A204.1 (cell line): ENCODE data around the gene RCAN1.

Experiments
- FAIRE-seq: peaks from 2 replicates; lab custom pipeline; 2012; peaks lifted over from hg19 to GRCh38; lab: Jason Lieb, UNC

The RCAN1 gene

GRCh38 chr21:34598931-34599400 is 15.9 kb downstream of the RCAN1 start:
- FAIRE-seq = no peak

GRCh38 chr21:34597406-34597805 is 17.5 kb downstream of the RCAN1 start:
- no peak for FAIRE-seq

DNA sequence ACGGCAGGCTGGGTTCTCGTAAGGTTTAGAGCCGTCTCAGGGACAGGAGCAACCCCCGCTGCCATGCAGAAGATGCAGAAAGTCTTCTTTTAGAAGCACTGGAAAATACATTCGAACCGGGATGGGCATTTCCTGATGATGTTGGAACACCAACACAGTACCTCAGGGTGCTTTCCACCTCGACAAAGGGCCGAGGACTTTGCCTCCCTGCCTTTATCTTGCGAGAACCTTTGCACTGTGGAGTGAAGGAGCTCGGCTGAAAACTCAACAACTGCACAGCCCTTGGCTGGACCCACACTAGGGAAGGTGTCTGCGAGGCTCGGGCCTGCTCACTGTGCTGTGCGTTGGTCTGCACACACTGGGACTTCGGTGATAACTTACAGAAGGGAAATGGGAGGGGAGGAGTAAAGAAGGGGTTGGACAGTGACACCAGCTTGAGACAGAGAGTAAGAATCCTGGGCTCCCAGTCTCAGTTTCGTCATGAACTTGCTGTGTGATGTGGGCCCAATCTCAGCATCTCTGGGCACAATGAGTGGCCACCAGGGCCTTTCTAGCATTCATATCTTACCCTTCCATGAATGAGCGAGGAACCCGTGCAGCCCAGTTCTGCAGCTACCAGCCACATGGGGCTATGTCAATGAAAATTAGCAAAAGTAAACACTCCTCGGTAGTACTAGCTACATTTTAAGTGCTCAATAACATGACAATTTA is 18.2 kb downstream of the RCAN1 start:
- no peak for FAIRE-seq

DNA sequence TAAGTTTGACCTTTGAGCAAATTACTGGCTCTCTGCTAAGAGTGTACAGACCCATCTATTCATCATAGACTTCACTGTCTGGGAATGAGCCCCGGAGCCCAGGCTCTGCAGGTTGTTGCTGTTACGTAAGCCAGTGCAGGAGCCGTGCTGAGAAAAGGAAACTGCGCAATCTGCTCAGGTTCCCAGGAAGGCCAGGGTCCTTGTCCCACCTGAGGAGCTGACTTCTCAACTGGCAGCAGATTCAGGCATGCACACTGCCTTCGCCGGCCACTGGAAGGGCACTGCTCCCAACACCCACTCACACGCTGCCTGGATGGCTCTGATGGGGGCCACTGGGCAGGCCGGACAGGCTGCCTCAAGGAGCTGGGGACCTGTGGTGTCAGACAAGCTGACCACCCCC is 19.5 kb downstream of the RCAN1 start:
- FAIRE-seq = no peak

GRCh38 chr21:34594566-34595234 is 20.2 kb downstream of the RCAN1 start:
- no peak for FAIRE-seq

GRCh38 chr21:34593954-34594531 is 20.9 kb downstream of the RCAN1 start:
- no peak for FAIRE-seq

DNA sequence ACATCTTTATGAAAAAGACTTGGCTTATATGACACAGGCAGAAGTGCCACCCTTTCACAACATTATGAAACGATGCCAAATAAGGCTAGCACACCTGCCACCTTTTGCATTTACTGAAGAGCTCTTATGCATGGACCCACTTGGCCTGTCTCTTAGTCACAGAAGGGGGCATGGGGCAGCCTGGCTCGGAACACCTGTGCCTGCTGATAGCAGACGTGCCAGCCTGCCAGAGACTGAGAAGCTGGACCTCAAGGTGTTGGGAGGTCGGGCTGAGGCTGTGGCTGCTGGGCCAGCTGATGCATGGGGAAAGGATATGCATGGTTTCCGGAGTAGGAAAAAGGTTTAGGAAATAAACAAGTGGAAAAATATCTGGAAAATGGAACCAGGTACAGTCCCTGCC is 21.5 kb downstream of the RCAN1 start:
- no peak for FAIRE-seq

GRCh38 chr21:34592120-34592955 is 22.6 kb downstream of the RCAN1 start:
- FAIRE-seq = no peak

DNA sequence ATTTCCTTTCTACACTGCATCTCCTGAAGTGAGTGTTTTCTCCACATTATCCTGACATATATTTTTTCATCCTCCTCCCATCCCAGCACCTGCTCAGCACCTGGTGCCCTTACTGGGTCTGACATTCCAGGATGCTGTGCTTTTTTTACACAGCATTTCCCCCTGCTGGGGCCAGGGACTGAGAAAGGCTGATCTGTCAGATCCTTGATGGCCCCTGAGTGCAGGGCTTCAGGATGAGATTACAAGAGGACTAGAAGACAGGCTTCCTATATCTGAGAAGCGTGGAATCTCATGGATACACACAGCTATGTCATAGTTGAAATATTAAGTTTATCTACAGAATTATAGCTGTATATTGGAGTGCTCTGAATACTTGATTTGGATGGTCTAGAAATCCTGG is 24.4 kb downstream of the RCAN1 start:
- no peak for FAIRE-seq

- no peak for FAIRE-seq
Observed at GRCh38 chr21:34589511-34590282, 25.2 kb downstream of the RCAN1 start.

DNA sequence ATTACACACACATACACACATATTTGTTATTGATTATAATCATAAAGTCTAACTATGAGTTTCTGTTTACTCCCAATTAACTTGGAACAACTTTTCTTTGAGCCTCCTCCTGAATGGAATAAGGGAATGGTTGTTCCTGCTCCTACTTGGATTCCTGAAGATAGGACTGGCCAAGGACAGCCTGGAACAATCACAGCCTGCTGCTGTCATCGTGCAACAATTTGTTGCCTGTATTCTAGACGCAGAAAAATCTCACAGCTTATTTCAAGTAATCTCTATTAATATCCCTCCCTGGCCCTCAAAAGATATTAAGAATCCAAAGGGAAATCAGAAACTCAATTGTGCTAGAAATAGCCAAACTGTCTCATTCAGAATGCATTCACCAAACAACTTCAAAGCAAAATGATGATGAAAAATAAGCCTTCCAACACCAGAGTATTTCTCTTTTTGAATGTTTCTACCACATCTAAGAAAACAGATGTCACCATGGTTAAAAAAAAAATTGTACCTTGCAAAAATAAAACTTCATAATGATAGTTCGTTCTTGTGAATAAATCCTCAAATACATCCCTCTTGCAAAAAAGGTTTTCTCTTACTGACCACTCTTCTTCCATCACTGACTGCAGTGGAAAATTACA is 30.9 kb downstream of the RCAN1 start:
- FAIRE-seq = peak; percentile 3

- FAIRE-seq = peak; percentile 74
Observed at GRCh38 chr21:34582506-34583150, 32.3 kb downstream of the RCAN1 start.

DNA sequence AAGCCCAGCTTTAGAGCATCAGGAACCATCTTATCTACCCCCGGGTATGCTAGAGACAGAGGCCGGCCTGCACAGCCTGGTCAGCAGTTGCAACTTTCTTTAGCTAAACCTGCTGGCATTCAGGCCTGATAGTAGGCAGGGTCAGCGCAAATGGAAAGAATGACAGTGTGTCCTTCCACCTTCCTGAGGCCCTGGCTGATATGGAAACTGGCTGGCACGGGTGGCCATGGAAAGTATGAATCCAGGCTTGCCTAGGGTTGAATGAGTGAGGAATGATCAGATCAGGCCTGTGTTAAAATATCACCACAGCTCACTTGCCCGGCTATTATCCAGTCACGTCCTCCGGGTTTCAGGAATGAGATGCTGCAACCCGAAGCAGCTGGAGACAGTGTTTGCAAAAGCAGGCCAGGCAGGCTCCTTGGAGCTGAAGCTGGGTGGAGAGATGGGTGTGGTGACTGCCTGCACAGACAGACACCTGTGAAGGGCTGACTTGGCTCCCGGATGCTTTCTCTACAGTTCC is 34.7 kb downstream of the RCAN1 start:
- no peak for FAIRE-seq

- FAIRE-seq = no peak
Observed at GRCh38 chr21:34579411-34579810, 35.5 kb downstream of the RCAN1 start.

DNA sequence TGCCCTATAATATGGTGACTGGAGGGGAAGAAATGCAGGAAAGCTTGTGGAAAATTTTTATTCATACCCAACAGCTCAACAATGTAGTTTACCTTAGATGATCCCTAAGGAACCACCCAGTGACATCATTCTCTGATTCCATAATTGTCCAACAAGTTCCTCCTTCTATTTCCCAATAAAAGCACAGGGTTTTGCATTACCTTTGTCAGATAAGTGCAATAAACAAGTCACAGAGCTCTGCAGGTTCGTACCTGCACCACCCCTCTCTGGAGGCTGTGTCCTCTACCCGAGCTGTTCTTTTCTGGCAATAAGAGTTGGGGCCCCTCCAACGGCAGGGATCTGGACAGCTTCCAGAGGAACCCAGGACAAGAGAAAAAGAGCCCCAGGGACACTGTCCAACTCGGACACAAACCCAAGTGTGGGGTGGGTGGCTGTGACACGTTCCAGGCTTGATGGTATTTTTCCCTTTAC is 38.8 kb downstream of the RCAN1 start:
- no peak for FAIRE-seq

GRCh38 chr21:34574601-34575529 is 40.0 kb downstream of the RCAN1 start:
- FAIRE-seq = no peak

GRCh38 chr21:34571994-34572393 is 42.9 kb downstream of the RCAN1 start:
- no peak for FAIRE-seq

- FAIRE-seq = no peak
Observed at GRCh38 chr21:34570313-34570712, 44.6 kb downstream of the RCAN1 start.

DNA sequence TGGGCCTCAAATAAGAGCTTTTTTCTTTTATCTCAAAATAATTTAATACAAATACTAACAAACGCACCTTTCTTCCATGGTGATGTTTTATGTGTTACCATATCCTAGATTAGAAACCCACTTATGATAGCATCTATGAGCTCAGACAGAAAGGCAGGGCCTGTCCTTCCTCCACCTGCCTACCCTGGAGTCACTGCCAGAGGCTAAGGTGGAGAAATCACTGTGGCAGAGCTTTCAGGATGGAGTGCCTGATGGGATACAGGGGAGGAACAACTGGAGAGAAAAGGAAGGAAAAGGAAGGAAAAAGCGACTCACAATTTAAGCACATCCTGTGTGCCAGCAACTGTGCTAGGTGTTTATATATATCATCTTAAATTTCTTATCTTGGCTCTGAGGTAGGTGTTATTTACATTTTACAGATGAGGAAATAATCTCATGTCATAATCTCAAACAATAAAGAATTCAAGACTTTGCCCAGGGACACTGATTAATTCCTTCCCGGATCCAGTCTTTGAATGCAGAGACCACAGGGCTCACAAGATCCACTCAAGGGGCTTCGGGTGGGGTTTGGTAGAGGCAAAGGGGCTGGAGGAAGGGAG is 45.4 kb downstream of the RCAN1 start:
- no peak for FAIRE-seq
